D341Med (cell line): ENCODE results near the gene DNAAF5.

Source experiments
- DNase-seq: peaks from one replicate; pipeline ENCODE4 v3.0.0; 2012; ENCODE audit warnings: low spot score

The DNAAF5 gene

GRCh38 chr7:815284-816216 lies 89.1 kb downstream of the DNAAF5 start:
- peak; percentile 64 for DNase-seq

- DNase-seq = peak; percentile 99
Measured at GRCh38 chr7:816300-816750, 89.8 kb downstream of the DNAAF5 start.

GRCh38 chr7:816751-817671 lies 90.5 kb downstream of the DNAAF5 start:
- DNase-seq = no peak

- no peak for DNase-seq
Measured at GRCh38 chr7:818031-818699, 91.7 kb downstream of the DNAAF5 start.

DNA sequence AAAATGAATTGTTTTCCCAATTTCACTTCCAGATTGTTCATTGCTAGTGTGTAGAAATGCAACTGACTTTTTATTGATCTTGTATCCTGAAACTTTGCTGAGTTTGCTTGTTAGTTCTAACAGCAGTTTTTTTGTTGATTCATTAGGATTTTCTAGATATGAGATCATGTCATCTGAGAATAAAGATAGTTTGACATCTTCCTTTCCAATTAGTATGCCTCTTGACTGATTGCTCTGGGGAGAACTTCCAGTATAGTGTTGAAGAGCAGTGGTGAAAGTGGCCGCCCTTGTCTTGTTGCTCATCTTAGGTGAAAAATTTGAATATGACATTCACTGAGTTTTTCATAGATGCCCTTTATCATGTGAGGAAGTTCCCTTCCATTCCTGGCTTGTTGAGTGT lies 93.8 kb downstream of the DNAAF5 start:
- no peak for DNase-seq

DNA sequence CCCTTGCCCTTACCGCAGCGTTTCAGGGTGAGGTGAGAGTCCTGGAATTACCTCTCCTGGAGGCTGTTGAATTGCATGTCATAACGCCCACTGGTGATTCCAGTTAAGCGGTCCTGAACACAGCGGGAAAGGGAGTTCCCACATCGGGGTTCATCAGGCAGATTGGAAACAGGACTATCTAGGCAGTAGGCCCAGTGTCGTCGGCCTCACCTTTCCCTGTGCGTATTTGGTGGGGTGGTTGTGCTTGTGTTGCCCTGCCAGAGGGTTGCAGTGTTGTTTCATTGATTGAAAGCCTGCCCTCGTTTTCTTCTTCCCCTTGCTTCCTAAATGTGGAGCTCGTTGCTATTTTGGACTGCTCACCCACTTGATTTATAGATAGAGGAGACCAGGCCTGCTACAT lies 95.2 kb downstream of the DNAAF5 start:
- no peak for DNase-seq

DNA sequence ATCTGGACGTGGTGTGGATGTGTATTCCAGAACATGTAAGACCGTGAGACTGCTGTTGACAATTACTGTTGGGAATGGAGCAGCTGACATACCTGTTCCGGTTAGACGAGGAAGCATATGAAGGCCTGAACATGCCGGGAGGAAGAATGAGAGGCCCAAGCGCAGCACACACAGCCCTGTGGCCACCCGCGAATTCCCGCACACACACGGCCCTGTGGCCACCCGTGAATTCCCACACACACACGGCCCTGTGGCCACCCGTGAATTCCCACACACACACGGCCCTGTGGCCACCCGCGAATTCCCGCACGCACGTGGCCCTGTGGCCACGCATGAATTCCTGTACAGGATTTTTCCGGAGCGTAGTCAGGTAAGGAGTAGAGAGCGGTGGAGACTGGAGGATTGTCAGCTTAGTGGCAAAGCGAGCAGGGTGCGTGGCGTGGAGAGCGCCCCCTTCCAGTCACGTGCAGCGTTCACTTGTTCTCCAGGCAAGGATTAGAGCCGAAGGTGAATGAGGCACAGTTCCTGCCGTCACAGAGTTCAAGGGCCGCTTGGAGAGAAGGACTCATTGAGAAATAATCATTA lies 96.3 kb downstream of the DNAAF5 start:
- DNase-seq = no peak

DNA sequence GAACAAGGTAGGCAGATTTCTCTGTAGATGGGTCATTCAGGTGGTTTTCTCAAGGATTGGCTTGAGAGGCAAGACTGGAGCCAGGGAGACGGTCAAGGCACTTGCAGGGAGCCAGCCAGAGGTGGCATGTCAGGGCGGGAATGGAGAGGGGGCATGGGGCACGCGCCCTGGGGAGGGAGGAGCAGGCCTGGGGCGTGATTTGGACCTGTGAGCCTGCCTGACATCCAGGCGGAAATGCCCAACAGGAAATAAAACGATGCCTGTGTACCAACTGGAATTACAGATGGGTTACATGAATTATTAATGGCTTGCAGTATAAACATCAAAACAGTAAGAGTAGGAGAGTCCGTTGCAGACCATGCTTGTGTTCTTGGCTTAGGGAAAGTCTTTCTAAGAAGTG lies 97.2 kb downstream of the DNAAF5 start:
- no peak for DNase-seq

GRCh38 chr7:824081-824480 lies 97.6 kb downstream of the DNAAF5 start:
- DNase-seq = no peak

DNA sequence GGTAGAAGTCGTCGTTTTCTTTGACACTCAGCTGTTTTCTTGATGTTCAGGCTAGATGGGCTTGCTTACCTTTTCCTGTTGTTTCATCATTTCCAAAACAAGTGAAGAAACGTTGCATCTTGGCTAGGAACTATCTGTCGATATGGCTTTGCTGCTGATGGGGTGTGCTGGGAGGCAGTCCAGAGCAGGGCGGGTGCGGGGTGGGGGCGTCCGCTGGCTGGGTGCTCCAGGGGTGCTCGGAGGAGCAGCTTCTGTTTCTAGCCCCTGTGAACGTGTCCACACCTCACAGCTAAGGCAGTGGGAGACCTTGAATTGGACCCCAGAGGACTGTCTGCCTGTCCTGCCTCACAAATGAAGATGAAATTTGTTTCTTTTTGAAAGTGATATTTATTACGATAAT lies 98.2 kb downstream of the DNAAF5 start:
- peak; percentile 26 for DNase-seq

DNA sequence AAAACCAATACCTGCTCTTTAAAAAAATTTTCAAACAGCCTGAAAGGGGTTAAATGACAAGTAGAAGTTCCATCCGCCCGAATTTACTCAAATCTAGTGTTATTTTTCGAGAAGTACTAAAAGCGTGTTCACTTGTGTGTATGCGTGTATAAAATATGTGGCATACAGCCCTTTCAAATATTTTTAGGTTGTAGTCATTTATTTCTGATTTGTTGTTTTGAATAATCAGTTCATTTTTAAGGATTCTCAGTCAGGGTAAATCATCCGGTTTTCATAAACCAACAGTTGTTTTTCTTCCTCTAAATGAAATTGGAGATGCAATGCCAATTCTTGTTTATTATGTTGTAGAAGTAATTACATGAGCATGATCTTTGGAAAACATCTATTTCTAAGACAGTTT lies 98.9 kb downstream of the DNAAF5 start:
- DNase-seq = no peak

DNA sequence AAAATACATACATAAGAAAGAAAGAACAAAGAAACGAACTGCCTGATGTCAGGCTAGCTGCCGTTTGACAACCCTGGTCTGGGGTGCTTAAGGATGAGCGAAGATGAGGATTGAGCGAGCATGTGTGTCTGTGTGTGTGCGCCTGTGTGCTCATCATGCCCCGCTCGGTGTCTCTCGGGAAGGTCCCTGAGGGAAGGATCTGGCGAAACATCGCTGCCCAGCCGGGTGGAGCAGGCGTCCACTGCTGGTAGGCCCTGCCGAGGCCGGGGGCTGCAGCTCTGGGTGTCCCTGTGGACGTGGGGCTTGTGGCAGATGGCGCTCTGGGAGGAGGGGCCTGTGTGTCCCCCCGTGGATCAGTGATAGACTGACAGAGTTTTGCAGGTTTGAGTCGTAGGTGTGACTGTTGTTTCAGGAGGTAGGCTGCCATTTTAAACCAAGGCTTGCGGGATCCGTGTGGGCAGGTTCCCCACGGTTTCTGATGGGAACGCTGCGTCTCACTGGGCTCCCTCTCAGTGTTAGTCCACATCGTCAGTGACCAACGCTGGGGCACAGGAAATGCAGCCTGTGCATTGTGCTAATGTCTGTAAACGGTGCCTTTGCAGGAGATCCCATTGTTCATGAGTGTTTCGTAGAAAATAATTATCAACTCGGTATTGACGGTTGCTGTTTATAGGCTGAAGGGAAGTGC lies 99.9 kb downstream of the DNAAF5 start:
- DNase-seq = peak; percentile 53

DNA sequence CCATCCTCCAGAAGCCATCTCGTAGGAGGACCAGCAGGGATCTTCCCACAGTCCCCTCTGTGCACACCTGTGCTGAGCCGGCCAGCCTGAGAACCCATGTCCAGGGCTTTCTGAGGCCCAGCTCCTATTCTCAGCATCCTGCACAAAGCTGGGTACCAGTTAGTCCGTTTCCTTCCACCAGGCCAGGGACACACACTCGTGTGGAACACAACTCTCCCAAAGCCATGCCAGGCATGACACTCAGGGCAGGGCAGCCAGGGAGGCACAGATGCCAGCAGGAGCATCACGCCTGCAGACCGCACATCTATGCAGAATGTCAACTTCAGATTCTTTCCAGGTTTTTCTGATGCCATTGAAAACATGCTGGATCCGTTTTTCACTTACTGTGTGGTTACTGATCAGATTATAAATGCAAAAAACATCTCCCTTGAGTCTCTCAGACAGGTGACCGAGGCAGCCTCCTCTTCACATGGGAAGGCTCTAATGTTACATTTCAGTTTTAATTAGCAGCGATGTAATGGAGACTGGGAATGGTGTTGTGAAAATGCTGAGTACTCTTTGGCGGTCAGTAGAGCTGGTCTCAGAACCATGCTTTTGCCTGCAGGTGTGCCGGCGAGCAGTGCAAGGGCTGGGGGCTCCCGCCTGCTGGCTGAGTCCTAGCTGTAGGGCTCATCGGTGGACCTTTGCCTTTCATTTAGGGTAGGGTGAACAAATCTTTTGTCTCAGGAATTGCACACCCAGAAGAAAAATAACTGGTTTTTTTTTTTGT lies 102.5 kb downstream of the DNAAF5 start:
- peak; percentile 25 for DNase-seq

- DNase-seq = peak; percentile 12
Measured at GRCh38 chr7:830069-830468, 103.6 kb downstream of the DNAAF5 start.

GRCh38 chr7:831596-832166 lies 105.2 kb downstream of the DNAAF5 start:
- no peak for DNase-seq

DNA sequence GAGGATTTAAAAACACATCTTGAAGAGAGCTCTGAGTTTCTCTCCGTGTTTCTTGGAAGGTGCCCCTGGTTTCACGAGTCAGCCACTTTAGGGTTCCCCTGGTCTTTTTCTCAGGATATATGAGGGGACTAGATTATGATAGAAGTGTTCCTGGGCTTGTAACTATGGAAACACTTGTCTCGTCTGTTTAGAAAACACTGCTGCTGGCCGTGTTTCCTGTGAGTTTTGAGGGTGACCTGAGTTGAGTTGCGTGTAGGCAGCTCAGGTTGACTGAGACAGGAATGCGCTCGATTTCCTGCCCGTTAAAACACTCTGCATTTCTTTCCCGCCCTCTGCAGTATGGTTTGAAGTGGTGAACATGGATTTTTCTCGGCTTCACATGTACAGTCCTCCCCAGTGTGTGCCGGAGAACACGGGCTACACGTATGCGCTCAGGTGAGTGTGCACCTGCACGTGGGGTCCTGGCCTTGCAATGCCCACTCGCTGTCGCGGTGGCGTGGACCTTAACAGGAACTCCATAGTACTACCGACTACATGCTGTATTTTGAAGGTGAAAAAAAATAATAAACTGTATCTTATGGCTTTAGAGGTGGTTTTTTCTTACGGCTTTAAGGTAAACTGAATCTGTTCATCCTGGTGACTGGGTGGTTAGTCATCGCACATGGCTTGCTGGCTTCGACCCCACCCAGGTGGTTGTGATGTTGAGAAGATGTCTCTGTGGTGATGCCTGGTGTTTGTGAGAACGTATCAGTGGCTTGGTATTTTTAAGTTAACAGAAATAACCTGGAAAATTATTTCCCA lies 105.9 kb downstream of the DNAAF5 start, which contains the start of gene SUN1:
Gene SUN1 (plus strand): TSS at position 310 of the 801 bp plus-strand sequence. CDS start 49 bp downstream, at position 359.
- no peak for DNase-seq

GRCh38 chr7:832968-833424 lies 106.5 kb downstream of the DNAAF5 start:
- no peak for DNase-seq

DNA sequence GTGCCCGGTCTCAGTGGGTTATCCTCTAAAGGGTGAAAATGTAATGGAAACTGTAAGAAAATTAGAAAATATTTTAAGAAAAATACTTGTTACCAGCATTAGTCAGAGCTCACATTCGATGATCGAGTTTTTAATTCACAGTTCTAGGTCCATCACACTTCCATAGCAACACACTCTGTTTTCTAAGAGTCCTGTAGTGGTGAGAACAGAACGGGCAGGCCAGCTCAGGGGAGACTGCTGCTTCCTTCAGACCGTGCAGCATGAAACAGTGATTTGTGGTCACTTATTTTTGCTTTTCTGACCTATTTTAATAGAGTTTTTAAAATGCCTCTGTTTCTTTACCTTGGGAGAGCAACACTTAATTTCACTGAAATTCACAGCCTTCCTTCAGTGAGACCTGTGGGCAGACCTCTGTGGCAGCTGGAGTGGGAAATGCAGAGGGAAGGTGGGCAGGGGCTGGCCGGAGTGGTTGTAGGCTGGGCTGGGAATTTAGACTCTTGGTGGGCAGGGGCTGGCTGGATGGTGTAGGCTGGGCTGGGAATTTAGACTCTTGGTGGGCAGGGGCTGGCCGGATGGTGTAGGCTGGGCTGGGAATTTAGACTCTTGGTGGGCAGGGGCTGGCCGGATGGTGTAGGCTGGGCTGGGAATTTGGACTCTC lies 107.2 kb downstream of the DNAAF5 start:
- DNase-seq = no peak
